NK-92 (cell line): ENCODE measurements around the gene PCNT.
"Not testable (repeated sequence)": the region's sequence is repeated elsewhere in the genome, so short reads cannot be mapped to it uniquely, and the experiment has no call there.

Source experiments
- DNase-seq: peaks from one replicate; lab custom pipeline; 2025; ENCODE audit not compliant: unreplicated experiment; lab: John Stamatoyannopoulos, UW

Gene PCNT

DNA sequence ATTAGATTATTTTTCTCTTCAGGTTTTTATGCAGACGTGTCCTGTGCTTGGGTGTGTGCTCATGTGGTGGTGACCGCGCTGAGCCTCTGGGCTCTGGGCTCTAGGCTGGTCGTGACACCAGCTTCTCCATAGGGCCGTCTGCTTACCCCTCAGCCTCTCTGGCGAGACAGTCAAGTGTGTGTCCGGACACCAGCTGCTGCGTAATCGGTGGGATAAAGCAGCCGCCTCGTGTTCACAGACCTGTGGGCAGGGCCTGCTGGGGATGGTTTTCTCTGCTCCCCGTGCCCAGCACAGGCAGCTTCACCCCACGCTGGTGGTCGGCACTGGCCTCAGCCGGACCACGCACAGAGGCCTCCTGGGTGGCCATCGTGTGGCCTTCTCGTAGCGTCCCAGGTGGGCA is 101.1 kb downstream of the PCNT start:
- no peak for DNase-seq

DNA sequence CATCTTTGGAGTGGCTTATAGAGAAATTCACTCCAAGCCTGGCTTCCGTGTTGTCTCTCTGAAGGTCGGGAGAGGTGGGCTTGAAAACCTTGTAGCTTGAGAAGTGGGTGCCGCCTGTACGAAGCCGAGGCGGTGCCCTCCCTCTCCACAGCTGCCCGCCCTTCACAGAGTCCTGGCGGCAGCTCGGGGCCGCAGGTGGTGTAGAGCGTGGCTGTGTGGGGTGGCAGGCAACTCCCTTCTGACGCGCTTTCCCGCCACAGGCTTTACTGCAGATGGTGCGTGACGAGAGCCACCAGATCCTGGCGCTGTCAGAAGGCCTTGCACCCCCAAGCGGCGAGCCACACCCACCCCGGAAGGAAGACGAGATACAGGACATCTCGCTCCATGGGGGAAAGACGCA is 101.6 kb downstream of the PCNT start:
- peak; percentile 33 for DNase-seq

DNA sequence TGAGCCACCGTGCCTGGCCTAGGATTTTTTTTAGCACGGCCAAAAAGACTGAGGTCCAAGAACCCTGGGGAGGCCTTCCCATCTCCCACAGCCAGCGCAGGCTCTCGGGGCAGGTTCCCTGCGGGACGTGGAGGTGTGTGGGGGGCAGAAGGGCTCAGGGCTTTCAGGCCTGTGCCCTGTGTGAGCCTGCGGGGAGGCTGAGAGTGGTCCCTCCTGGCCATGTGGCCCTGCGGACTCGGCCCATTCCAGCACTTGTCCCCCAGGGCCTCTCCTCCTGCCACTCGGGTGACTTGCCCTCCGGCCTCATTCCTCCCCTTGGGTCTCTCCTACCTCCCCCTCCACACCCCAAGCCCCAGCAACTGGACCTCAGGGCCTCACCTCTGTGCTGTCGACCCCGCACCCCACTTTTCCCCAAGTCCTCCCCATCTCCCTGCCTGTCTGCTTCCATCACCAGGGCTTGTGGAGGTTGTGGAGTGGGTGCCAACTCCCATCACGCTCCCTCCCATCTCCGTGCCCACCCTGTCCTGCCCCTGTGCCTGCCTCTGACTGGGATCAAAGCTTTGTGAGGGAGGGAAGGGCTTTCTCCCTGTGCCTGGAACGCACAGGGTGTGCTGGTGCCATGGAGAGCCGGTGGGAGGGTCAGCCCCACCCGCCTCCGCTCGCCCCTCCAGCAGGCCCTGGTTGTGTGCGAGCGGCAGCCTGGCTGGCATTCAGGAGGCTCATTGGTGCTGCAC is 102.5 kb downstream of the PCNT start:
- no peak for DNase-seq

DNA sequence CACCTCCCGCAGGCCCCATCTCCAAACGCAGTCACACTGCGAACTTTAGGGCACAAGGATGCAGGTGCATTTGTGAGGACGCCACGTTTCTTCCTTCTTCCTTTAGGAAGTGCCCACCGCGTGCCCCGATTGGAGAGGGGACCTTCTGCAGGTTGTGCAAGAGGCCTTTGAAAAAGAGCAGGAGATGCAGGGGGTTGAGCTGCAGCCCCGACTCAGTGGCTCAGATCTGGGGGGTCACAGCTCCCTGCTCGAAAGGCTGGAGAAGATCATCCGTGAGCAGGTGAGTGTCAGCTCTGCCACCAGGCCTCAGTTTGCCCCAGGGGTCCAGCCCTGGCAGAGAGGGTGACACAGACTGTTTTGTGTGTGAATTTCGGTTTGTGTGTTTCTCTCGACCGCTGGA is 103.6 kb downstream of the PCNT start:
- DNase-seq: no peak

DNA sequence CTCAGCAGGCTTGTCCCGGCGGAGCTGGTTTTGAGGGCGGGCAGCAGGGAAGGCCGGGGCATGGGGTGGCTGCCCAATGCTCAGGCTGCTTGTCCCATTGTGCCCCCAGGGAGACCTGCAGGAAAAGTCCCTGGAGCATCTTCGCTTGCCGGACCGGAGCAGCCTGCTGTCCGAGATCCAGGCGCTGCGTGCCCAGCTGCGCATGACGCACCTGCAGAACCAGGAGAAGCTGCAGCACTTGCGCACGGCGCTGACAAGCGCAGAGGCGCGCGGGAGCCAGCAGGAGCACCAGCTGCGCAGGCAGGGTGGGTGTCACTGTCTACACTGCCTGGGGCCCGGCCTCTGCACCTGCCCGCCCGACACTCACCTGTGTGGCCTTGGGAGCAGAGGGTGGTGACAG is 104.3 kb downstream of the PCNT start:
- no peak for DNase-seq

DNA sequence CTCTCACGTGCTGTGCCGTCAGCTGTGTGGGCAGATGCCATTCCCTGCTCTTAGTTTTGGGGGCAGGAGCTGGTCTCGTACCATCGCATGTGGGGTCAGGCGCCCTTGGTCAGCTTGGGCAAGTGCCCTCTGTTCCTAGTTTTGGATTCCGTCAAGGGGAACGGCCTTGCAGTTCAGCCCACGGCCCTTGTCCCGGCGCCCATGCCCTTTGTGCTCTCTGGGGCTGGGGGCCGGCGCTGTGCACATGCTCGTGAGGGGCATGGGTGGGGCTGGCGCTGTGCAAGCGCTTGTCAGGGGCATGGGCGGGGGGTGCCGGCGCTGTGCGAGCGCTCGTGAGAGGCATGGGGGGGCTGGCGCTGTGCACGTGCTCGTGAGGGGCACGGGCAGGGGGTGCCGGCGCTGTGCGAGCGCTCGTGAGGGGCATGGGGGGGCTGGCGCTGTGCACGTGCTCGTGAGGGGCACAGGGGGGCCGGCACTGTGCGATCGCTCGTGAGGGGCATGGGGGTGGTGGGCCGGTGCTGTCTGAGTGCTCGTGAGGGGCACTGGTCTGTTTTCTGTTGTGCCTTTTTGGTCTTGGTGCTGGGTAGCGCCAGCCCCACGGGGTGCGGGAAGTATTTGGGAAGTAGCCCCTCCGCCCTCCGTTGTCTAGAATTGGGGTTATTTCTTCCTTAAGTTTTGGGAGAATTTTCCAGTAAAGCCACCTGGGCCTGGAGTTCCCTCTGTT is 105.2 kb downstream of the PCNT start:
- DNase-seq: no peak

DNA sequence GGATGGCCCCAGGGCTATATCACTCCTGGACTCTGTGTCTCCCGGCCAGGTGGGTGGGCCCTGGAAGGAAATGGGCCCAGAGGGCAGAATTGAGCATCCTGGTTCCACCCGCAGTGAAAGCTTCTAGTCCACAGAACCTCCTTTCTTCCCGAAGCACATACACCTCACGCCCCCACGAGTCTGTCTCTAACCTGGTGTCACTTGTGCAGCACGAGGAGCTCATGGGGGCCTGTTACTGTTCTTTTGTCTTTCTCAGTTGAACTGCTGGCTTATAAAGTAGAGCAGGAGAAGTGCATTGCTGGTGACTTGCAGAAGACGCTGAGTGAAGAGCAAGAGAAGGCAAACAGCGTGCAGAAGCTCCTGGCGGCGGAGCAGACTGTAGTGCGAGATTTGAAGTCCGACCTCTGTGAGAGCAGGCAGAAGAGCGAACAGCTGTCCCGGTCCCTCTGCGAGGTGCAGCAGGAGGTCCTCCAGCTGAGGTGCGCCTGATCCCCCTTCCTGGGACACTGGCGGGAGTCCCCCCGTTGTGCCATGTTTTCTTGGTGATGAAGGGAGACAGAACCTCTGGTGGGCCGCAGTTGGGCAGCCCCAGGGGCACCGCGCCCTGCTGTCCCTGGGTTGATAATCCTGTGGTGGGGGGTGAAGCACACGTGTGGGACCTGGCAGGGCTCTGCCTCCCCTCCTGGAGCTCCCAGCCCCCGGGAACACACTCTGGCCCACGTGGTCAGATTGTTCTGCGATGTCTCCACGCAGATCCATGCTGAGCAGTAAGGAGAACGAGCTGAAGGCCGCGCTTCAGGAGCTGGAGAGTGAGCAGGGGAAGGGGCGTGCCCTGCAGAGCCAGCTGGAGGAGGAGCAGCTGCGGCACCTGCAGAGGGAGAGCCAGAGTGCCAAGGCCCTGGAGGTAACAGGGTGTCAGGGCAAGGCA is 106.1 kb downstream of the PCNT start:
- DNase-seq: no peak

DNA sequence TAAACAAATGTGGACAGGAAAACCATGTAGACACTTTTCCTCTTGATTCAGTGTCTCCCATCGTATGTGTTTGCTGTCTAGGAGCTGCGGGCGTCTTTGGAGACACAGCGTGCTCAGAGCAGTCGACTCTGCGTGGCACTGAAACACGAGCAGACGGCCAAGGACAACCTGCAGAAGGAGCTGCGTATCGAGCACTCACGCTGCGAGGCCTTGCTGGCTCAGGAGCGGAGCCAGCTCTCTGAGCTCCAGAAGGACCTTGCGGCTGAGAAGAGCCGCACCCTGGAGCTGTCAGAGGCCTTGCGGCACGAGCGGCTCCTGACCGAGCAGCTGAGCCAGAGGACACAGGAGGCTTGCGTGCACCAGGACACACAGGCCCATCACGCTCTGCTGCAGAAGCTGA is 107.5 kb downstream of the PCNT start:
- DNase-seq: no peak

DNA sequence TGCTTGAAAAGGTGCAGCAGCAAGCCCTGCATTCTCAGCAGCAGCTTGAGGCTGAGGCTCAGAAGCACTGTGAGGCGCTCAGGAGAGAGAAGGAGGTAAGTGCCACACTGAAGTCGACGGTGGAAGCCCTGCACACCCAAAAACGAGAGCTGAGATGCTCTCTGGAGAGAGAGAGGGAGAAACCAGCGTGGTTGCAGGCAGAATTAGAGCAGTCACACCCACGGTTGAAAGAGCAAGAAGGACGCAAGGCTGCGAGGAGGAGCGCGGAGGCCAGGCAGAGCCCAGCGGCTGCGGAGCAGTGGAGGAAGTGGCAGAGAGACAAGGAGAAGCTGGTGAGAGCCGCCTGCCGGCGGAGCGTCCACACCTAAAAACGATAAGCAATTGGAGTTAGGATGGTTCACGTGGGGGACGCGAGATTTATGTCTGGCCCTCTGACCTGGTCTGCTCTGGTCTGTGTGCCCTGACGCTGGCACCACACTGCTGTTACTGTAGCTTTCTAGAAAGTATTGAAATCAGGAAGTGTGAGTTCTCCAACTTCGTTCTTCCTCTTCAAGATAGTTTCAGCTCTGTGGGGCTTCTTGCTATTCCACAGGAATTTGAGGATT is 108.0 kb downstream of the PCNT start:
- DNase-seq: no peak

DNA sequence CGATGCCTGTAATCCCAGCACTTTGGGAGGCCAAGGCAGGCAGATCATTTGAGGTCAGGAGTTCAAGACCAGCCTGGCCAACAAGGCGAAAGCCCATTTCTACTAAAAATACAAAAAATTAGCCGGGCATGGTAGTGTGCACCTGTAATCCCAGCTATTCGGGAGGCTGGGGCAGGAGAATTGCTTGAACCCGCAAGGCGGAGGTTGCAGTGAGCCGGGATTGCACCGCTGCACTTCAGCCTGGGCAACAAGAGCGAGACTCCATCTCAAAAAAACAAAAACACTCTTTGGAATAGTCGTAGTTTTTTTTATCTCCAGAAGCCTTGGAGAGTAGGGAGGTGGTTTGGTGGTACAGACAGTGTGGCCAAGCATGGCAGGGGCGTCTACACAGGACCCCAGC is 109.2 kb downstream of the PCNT start:
- DNase-seq: not testable (repeated sequence)

DNA sequence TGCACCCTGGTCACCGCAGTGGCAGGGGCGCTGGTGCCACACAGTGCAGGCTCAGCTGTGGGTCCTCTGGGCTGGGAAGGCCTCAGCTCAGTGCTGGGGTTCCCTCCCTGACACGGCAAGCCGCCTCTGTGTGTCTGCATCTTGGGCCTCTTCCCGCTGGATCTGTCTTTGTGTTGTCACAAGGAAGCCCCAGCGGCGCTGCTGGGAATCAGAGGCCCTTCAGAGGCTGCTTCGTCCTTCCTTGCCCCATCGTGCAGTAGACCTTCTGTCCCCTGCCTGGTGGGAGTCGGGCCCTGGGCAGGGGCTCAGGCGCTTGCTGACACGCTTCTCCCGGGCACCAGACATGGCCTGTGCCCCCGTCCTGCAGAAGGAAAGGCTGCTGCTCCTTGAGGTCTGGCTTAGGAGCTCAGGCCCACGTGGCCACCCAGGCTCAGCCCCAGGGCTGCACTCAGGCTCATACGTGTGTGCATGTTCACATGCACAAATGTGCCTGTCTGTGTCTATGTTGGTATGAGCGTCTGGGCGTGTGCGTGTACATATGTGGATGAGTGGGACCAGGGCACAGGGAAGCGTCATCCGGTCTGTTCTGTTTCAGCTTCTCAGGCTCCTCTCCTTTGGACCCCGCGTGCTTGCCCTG is 110.5 kb downstream of the PCNT start:
- no peak for DNase-seq

DNA sequence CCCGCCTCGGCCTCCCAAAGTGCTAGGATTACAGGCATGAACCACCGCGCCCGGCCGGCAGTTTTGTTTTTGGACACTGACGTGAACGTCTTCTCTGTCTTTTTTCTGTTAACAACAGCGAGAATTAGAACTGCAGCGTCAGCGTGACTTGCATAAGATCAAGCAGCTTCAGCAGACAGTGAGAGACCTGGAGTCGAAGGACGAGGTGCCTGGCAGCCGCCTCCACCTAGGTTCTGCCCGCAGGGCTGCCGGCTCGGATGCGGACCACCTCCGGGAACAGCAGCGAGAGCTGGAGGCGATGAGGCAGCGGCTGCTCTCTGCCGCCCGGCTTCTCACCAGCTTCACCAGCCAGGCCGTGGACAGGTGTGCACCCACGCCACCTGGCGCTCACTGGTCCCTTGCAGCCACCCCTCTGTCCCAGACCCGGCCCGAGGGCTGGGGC is 111.9 kb downstream of the PCNT start:
- no peak for DNase-seq

DNA sequence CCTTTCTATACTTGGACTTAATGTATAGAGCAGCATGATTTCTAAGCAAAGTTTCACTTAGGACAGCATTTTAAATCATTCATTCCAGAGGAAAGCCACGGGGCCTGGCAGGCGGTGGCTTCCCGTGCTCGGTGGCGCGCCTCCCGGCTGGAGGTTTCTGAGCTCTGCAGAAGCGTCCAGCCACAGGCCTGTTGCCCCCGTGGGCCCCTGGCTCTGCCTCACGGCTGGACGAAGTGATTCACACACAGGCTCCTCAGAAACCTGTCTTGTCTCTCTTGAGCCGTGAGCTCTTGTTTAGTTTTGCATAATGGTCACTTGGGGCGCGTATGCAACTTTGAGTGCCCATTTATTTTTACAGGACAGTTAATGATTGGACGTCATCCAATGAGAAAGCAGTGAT is 112.7 kb downstream of the PCNT start:
- DNase-seq: no peak

DNA sequence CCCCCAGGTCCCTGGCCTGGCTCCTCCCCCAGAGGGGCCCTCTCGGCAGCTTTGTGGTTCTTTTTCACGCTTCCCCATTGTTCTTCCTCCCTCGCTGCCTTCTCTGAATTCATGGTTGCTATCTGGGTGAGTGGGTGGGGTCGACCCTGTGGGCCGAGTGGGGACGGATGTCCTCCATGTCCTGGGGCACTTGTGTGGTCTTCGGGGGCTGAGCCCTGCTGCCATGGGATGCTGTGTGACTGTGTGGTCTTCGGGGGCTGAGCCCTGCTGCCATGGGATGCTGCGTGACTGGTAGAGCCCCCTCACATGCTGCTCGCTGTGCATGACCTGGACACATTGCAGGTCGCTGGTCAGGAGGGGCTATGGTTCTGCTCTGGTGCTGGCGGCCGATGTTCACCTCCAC is 113.1 kb downstream of the PCNT start:
- no peak for DNase-seq

DNA sequence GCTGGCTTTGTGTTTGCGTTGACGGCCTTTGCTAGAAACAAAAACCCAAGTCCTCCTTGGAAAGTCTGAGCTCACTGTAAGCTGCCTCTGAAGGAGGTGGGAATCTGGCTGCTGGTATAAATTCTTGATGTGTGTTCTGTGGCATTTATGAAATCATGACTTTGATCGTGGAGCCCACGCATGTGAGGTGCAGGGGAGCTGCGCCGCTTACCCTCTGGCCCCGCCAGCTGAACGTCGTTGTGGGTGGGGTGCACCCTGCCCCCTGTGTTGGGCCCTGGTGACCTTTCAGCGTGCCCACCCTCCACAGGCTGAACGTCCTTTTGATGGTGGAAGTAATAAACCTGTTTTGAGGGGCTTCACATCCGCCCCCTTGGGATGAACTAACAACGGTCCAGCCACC is 113.6 kb downstream of the PCNT start:
- no peak for DNase-seq

DNA sequence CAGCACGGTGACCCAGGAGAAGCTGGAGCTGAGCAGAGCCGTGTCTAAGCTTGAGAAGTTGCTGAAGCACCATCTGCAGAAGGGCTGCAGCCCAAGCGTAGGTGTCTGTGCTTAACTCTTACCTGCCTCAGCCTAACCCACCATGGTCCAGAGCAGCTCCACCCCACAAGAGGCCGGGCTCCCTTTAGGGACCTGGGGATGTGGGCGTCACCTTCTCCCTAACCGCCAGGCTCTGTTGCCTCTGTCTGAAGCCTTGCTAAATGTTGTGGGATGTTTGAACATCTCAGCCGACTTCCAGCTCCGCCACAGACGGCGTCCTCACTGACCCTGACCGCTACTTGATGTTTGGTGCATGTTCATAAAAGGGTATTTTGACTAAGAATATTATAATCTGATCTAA is 114.3 kb downstream of the PCNT start:
- no peak for DNase-seq

DNA sequence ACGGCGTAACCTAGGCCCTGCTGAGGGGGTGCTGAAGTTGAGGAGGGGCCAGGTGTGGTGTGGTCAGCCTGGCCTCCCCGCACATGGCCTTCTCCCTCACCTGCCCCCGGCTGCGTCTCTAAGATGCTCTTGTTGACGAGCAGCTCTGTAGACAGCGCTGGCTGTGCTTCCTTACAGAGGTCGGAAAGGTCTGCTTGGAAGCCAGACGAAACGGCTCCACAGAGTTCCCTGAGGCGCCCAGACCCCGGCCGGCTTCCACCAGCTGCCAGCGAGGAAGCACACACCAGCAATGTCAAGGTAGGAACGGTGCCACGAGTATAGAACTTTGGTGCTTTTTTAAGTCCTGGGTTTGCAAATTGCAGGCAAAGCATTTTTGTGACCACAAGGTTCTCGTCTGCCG is 116.0 kb downstream of the PCNT start:
- DNase-seq: no peak

DNA sequence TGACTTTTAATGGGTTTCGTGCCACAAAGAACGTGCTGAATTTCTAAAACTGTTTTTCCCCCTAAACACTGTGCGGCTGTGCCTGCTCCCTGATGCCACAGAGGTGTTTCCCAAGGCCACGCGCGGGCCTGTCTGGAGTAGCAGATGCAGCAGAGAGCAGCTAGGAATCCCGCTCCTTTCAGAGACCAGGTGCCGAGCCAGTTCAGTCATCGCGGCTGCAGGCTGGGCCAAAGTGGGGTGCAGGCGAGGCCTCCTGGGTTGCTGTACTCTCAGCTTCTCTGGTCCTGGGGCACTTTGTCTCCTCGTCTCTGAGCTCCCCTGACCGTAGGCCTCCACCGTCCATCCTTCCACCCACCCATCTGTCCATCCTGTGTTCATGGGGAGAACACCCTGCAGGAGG is 117.4 kb downstream of the PCNT start:
- DNase-seq: no peak

DNA sequence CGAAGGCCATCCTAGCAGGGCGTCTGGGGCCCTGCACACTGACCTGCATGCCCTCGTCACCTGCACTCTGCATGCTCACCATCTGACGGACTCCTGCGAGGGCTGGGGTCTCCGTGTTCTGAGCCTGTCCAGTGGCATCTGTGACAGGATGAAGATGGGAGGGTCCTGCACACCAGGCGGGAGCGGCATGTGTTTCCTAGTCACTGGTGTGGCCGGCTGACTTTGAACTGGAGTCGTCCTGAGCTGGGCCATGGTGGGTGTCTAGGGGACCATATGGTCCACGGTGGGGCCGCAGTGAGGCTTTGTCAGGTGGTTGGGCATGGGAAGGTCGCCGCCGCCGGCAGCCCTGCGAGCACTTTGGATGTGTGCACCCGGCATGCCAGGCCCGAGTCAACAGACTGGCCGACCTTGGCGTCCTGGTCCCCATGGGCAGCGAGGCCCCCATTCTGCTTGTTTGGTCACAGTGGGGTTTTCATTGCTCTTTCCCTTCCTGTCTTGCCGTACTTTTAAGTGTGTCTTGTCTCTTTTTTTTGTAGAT is 118.1 kb downstream of the PCNT start:
- DNase-seq: no peak

DNA sequence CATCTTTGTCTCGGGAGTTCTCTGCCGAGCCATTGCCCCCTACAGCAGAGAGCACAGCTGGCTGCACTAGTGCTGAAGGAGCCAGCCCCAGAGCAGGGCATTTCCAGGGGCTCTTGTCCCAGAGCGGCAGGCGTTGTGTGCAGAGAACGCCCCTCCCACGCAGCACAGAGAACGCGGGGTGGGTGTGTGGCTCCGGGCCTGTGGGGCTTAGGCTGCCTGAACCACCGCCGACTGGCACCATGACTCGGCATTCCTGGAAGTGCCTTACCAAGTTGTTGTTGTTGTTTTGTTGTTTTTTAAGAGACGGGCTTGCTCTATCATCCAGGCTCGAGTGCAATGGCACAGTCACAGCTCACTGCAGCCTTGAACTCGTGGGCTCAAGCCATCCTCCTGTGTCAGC is 119.0 kb downstream of the PCNT start:
- DNase-seq: no peak

DNA sequence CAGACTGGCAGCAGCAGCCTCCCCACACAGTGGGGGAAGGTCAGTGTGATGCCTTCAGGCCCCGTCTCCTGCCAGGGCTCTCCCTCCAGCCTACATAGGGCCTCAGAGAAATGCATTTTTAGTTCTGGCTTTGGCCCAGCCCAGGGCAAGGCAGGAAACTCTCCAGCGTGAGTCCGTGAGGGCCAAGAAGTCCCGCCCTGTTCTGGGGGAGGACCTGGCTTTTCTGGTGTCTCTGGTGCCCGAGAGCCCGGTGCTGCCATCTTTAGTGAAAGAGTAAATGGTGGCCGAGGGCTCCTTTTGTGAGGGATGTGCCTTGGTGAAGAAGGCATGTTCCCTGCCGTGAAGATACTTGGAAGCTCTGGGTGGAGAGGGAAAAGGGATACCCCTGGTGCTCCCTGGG is 120.0 kb downstream of the PCNT start:
- no peak for DNase-seq
